MV-4-11 (cell line): Measurements from ENCODE around the gene ZNF408.

ENCODE experiments used
- DNase-seq: peaks from one replicate; lab custom pipeline; 2025; lab: John Stamatoyannopoulos, UW

ZNF408 gene

GRCh38 chr11:46727952-46728658 is 27.3 kb downstream of the ZNF408 start:
- no peak for DNase-seq

DNA sequence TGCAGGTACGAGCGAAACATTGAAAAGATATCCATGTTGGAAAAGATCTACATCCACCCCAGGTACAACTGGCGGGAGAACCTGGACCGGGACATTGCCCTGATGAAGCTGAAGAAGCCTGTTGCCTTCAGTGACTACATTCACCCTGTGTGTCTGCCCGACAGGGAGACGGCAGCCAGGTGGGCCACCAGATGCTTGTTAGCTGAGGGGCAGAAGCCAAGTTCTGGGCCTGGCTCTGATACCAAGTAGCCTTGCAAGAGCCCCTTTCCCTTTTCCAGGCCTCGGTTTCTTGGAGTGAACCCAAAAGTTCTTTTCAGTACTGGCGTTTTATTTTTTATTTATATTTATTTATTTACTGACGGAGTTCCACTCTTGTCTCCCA is 27.8 kb downstream of the ZNF408 start:
- no peak for DNase-seq

- no peak for DNase-seq
Measured at GRCh38 chr11:46729110-46730027, 28.5 kb downstream of the ZNF408 start.

GRCh38 chr11:46731545-46731944 is 30.7 kb downstream of the ZNF408 start:
- DNase-seq = no peak

- no peak for DNase-seq
Measured at GRCh38 chr11:46733234-46733633, 32.4 kb downstream of the ZNF408 start.

DNA sequence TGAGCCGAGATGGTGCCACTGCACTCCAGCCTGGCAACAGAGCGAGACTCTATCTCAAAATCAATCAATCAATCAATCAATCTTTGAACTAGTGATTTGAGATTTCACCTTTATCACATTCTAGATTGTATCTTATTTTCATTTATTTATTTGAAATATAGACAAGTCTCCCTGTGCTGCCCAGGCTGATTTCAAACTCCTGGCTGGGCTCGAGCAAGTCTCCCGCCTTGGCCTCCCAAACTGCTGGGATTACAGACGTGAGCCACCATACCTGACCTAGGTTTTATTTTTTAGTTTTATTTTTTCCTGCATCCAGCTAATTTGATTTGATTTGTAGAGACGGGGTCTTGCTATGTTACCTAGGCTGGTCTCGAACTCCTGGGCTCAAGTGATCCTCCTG is 35.3 kb downstream of the ZNF408 start:
- DNase-seq = no peak

- DNase-seq = no peak
Measured at GRCh38 chr11:46736615-46737014, 35.8 kb downstream of the ZNF408 start.

- DNase-seq = no peak
Measured at GRCh38 chr11:46737699-46738098, 36.9 kb downstream of the ZNF408 start.

GRCh38 chr11:46738887-46739286 is 38.1 kb downstream of the ZNF408 start:
- no peak for DNase-seq

- DNase-seq = no peak
Measured at GRCh38 chr11:46741600-46742484, 41.0 kb downstream of the ZNF408 start.

DNA sequence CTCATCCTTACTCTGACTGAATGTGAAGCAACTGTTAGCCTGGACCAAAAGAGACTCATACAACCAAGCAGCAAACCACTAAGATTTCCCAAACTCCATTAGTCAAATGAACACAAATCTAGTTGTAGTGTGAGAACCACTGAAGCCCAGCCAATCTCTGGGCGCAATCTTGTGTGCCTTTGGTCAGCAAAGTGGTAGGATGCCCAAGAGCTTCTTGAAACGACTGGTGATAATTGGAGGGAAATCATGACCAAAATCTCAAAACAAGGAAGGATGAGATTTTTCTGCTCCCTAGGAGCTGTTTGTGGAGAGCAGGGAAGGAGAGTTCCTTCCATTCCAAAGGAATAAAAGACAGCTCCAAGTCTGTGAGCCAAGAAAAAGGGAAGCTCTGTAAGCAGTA is 42.2 kb downstream of the ZNF408 start:
- no peak for DNase-seq

GRCh38 chr11:46743693-46744339 is 43.0 kb downstream of the ZNF408 start:
- no peak for DNase-seq

GRCh38 chr11:46745328-46745727 is 44.5 kb downstream of the ZNF408 start:
- no peak for DNase-seq

DNA sequence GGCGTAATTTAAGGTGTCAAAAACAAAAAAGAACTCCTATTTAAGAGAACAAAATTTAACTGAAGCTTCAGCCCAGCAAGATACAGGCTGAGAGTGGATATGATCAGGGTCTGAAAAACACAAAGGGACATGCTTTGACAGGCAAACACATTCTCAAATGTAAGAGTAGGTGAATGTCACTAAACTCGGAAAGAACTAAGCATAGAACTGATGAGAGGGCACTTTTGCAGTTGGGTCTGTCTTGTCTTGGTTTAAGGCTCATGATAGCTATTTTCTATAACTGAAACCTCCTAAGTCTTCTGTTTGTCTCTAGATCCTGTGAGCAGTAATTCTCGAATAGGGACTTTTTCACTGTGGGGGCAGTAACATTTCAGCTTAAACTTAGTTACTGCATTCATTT is 45.2 kb downstream of the ZNF408 start:
- no peak for DNase-seq

- no peak for DNase-seq
Measured at GRCh38 chr11:46747150-46747549, 46.3 kb downstream of the ZNF408 start.
